PC-9 (cell line): Measurements from ENCODE around the gene DPP4. TPM values are rescaled to one million over a fixed set of nuclear protein-coding genes. Genes with fewer than 3 reads are reported as not detected.

Experiments
- BruUV-seq: library from RNA; stranded (reverse); fragments of 400-500 nt; replicated peaks from 2 replicates; lab custom pipeline; 2021; lab: Mats Ljungman, UMichigan
- CTCF ChIA-PET: fragments of 300-600 bp; sonication (Branson Sonifier 250); formaldehyde crosslinking; loops from one replicate; lab custom pipeline; 2022; ENCODE audit warnings: antibody characterized with exemption; lab: Charles Lee
- POLR2A ChIA-PET: fragments of 300-600 bp; sonication (Branson Sonifier 250); formaldehyde crosslinking; loops from one replicate; lab custom pipeline; 2022; ENCODE audit warnings: antibody characterized with exemption; ENCODE audit not compliant: unreplicated experiment; lab: Charles Lee
- DNase-seq, 2 experiments: peaks; one replicate each; pipeline versions ENCODE4 v3.0.0 to v3.0.0-alpha.2; 2015 to 2022; ENCODE audit warnings: mixed read lengths in 1 of 2
- H2AFZ ChIP-seq: fragments of 200-600 bp; sonication (generic); 2 replicates; pipeline ENCODE4 v1.8.1; 2017; ENCODE audit warnings: antibody characterized with exemption
- H3F3A ChIP-seq: fragments of 200-600 bp; sonication (generic); 2 replicates; pipeline ENCODE4 v1.8.1; 2017; ENCODE audit warnings: antibody characterized with exemption, mild to moderate bottlenecking, low read depth; ENCODE audit not compliant: insufficient read depth
- H3K27ac ChIP-seq: fragments of 200-600 bp; sonication (generic); 2 replicates; pipeline ENCODE4 v1.6.1; 2016; ENCODE audit warnings: mixed run types
- H3K27me3 ChIP-seq: fragments of 200-600 bp; sonication (generic); 2 replicates; pipeline ENCODE4 v1.6.1; 2016; ENCODE audit warnings: low read depth, mixed run types; ENCODE audit not compliant: insufficient read depth
- H3K36me3 ChIP-seq: fragments of 200-600 bp; sonication (generic); 2 replicates; pipeline ENCODE4 v1.6.1; 2016; ENCODE audit warnings: low read depth, mixed run types
- H3K4me1 ChIP-seq: fragments of 200-600 bp; sonication (generic); replicated peaks from 2 replicates; pipeline ENCODE4 v1.6.1; 2016; ENCODE audit warnings: mixed run types; ENCODE audit not compliant: insufficient read depth
- H3K4me2 ChIP-seq: fragments of 200-600 bp; sonication (generic); 2 replicates; pipeline ENCODE4 v1.6.1; 2017; ENCODE audit warnings: mixed run types
- H3K4me3 ChIP-seq: fragments of 200-600 bp; sonication (generic); 2 replicates; pipeline ENCODE4 v1.6.1; 2016; ENCODE audit warnings: mixed run types
- H3K79me2 ChIP-seq: fragments of 200-600 bp; sonication (generic); 2 replicates; pipeline ENCODE4 v1.6.1; 2017; ENCODE audit warnings: low read depth, mixed run types
- H3K9me2 ChIP-seq: fragments of 200-600 bp; sonication (generic); 2 replicates; pipeline ENCODE4 v1.8.1; 2017; ENCODE audit warnings: mild to moderate bottlenecking; ENCODE audit not compliant: insufficient read depth
- H3K9me3 ChIP-seq: fragments of 200-600 bp; sonication (generic); 2 replicates; pipeline ENCODE4 v1.8.1; 2016; ENCODE audit warnings: low read depth; ENCODE audit not compliant: insufficient read depth
- H4K20me1 ChIP-seq: fragments of 200-600 bp; sonication (generic); 2 replicates; pipeline ENCODE4 v1.8.1; 2017; ENCODE audit not compliant: insufficient read depth
- CTCF ChIP-seq: fragments of 200-600 bp; sonication (generic); conservative IDR thresholded peaks from 2 replicates; pipeline ENCODE4 v1.6.1; 2017; ENCODE audit warnings: mixed run types, antibody characterized with exemption, mild to moderate bottlenecking, moderate library complexity
- EZH2 ChIP-seq: fragments of 200-600 bp; sonication (generic); IDR thresholded peaks from 2 replicates; pipeline ENCODE4 v1.8.0; 2017; ENCODE audit warnings: antibody characterized with exemption, low read depth
- intact Hi-C: fragments of 100-400 bp; cut with micrococcal nuclease; formaldehyde crosslinking; loops from one replicate; pipeline ENCODE4 v1.10.0; 2022; ENCODE audit not compliant: unreplicated experiment
- total RNA-seq: library from RNA; stranded (reverse); gene quantifications from 2 replicates; pipeline ENCODE4 v1.2.3, GENCODE V29; 2021

DPP4 gene
- total RNA-seq, 1 experiment from 2014 or later = 0.35 TPM

- H3F3A ChIP-seq = no peaks in the 10 kb centered on the region
- no peaks in the 10 kb centered on the region for H3K27me3 ChIP-seq
- TF ChIP-seq CTCF = no peak
- TF ChIP-seq EZH2 = no peak
- no peak overlapping the region for H3K27ac ChIP-seq
- ChIA-PET CTCF (no interaction called here), POLR2A (no interaction called here)
- no peak overlapping the region for H3K4me2 ChIP-seq
- DNase-seq = no peak
- no peak overlapping the region for H3K4me3 ChIP-seq
- BruUV-seq = no TSS peak
- no peaks in the 10 kb centered on the region for H3K4me1 ChIP-seq
- no peaks in the 10 kb centered on the region for H3K79me2 ChIP-seq
- intact Hi-C loops = no loop called here
- H3K9me3 ChIP-seq = no peaks in the 10 kb centered on the region
- H2AFZ ChIP-seq = no peak overlapping the region
- H3K36me3 ChIP-seq = no peaks in the 10 kb centered on the region
- H3K9me2 ChIP-seq = no peaks in the 10 kb centered on the region
- H4K20me1 ChIP-seq = no peaks in the 10 kb centered on the region
Measured at GRCh38 chr2:162012565-162013058, 61.4 kb downstream of the DPP4 start.

GRCh38 chr2:162011706-162012564, 62.1 kb downstream of the DPP4 start:
- TF ChIP-seq EZH2 (no peak), CTCF (no peak)
- Histone ChIP-seq H4K20me1 (no peaks in the 10 kb centered on the region), H3K27me3 (no peaks in the 10 kb centered on the region), H2AFZ (no peak overlapping the region), H3K4me1 (no peaks in the 10 kb centered on the region), H3K4me2 (no peak overlapping the region), H3K27ac (no peak overlapping the region), H3K79me2 (no peaks in the 10 kb centered on the region), H3K9me3 (no peaks in the 10 kb centered on the region), H3K36me3 (no peaks in the 10 kb centered on the region), H3K4me3 (no peak overlapping the region), H3F3A (no peaks in the 10 kb centered on the region), H3K9me2 (no peaks in the 10 kb centered on the region)
- POLR2A ChIA-PET = no interaction called here
- CTCF ChIA-PET = no interaction called here
- no TSS peak for BruUV-seq
- DNase-seq = no peak
- intact Hi-C loops = no loop called here

- Histone ChIP-seq H2AFZ (no peak overlapping the region), H3K79me2 (no peaks in the 10 kb centered on the region), H3K4me3 (no peak overlapping the region), H3K27ac (no peak overlapping the region), H3F3A (no peaks in the 10 kb centered on the region), H3K9me2 (no peaks in the 10 kb centered on the region), H3K36me3 (no peaks in the 10 kb centered on the region), H3K4me1 (no peaks in the 10 kb centered on the region), H4K20me1 (no peaks in the 10 kb centered on the region), H3K27me3 (no peaks in the 10 kb centered on the region), H3K4me2 (no peak overlapping the region), H3K9me3 (no peaks in the 10 kb centered on the region)
- ChIA-PET CTCF (no interaction called here), POLR2A (no interaction called here)
- TF ChIP-seq EZH2 (no peak), CTCF (no peak)
- DNase-seq = no peak
- intact Hi-C loops = no loop called here
- no TSS peak for BruUV-seq
Measured at GRCh38 chr2:162009543-162009942, 64.5 kb downstream of the DPP4 start.
